Effector memory CD8-positive, alpha-beta T cell (primary cell): ENCODE results near the gene APBB2.

Experiments used
- ATAC-seq: fragments of 150-1000 bp; cut with Tn5 transposase; replicated peaks from 2 replicates; pipeline ENCODE4 v1.10.0; 2021; ENCODE audit warnings: mild to moderate bottlenecking, moderate library complexity
- DNase-seq, 3 experiments: peaks; one replicate each; pipeline ENCODE4 v3.0.0; 2021
- H3K27ac Mint-ChIP-seq, 2 donors: one replicate each; pipeline ENCODE4 v1.8.0; 2022; ENCODE audit warnings: mild to moderate bottlenecking in 2 of 2, mixed read lengths in 2 of 2, moderate library complexity in 2 of 2
- H3K27me3 Mint-ChIP-seq, 2 donors: one replicate each; pipeline ENCODE4 v1.8.0; 2022; ENCODE audit warnings: mixed read lengths in 2 of 2
- H3K36me3 Mint-ChIP-seq: one replicate; pipeline ENCODE4 v1.8.0; 2022; ENCODE audit warnings: mild to moderate bottlenecking, moderate library complexity, mixed read lengths; ENCODE audit not compliant: insufficient read depth
- H3K4me1 Mint-ChIP-seq, 2 donors: one replicate each; pipeline ENCODE4 v1.8.0; 2022; ENCODE audit warnings: low read depth in 2 of 2, mixed read lengths in 2 of 2
- H3K4me3 Mint-ChIP-seq, 2 donors: one replicate each; pipeline ENCODE4 v1.8.0; 2022; ENCODE audit warnings: mild to moderate bottlenecking in 2 of 2, mixed read lengths in 2 of 2, moderate library complexity in 2 of 2
- H3K9me3 Mint-ChIP-seq, 2 donors: one replicate each; pipeline ENCODE4 v1.8.0; 2022; ENCODE audit warnings: mixed read lengths in 2 of 2

APBB2 gene

DNA sequence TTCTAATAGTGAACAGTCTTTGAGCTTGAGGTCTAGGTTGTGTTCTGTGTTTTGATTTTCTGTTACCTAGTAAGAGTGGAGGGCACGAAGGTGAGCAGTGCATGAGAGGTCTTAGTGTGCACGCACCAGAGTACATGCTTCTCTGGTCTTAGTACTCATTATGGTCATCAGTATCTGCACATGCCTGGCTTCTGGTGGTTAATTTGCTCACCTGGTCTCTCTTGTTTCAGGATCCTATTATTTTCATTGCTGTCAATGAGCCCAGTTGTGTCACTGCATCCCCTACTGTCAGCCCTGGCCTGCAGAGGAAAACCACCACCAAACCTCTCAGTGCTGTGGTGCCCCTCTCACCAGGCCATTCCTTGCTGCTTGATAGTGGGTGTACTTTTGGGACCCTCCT lies 409.7 kb downstream of the APBB2 start:
- Mint-ChIP-seq H3K4me1 (no peaks in the 10 kb centered on the region), H3K4me3 (no peak overlapping the region), H3K27me3 (peaks cover 12 to 20% of the 10 kb centered on the region in 2 donors), H3K27ac (no peak overlapping the region), H3K36me3 (no peaks in the 10 kb centered on the region), H3K9me3 (no peaks in the 10 kb centered on the region)
- DNase-seq = no peak
- no peak for ATAC-seq

DNA sequence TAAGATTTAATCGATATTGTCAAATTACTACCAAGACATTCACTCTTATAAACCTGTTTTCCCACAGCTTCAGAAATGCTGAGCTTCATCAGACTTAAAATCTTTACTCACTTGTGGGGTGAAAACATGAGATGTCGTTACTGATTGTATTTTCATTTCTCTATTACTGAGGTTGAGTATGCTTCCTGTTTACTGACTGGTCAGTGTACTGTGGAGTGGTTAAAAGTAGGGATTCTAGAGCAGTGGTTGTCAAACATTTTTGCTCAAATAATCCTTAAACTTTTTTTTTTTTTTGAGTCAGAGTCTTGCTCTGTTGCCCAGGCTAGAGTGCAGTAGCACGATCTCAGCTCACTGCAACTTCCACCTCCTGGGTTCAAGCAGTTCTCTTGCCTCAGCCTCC lies 414.3 kb downstream of the APBB2 start:
- Mint-ChIP-seq H3K4me1 (no peaks in the 10 kb centered on the region), H3K4me3 (no peak overlapping the region), H3K9me3 (no peaks in the 10 kb centered on the region), H3K27ac (no peak overlapping the region), H3K36me3 (no peaks in the 10 kb centered on the region), H3K27me3 (peaks cover 4 to 7% of the 10 kb centered on the region in 2 donors)
- DNase-seq = no peak
- ATAC-seq = no peak

- H3K36me3 Mint-ChIP-seq = no peaks in the 10 kb centered on the region
- H3K4me1 Mint-ChIP-seq = no peaks in the 10 kb centered on the region
- H3K27me3 Mint-ChIP-seq = peaks cover 12 to 30% of the 10 kb centered on the region in 2 donors
- H3K4me3 Mint-ChIP-seq = no peak overlapping the region
- no peak for ATAC-seq
- no peak overlapping the region for H3K27ac Mint-ChIP-seq
- H3K9me3 Mint-ChIP-seq = peaks cover 0 to 3% of the 10 kb centered on the region in 2 donors
- no peak for DNase-seq
Observed at GRCh38 chr4:40789771-40790170, 424.6 kb downstream of the APBB2 start.

GRCh38 chr4:40789031-40789430 lies 425.3 kb downstream of the APBB2 start:
- ATAC-seq (no peak), DNase-seq (no peak)
- Mint-ChIP-seq H3K27me3 (peaks cover 16 to 32% of the 10 kb centered on the region in 2 donors), H3K27ac (no peak overlapping the region), H3K36me3 (no peaks in the 10 kb centered on the region), H3K4me3 (no peak overlapping the region), H3K9me3 (peaks cover 0 to 3% of the 10 kb centered on the region in 2 donors), H3K4me1 (no peaks in the 10 kb centered on the region)

GRCh38 chr4:40788331-40788730 lies 426.0 kb downstream of the APBB2 start:
- no peak for ATAC-seq
- Mint-ChIP-seq H3K27me3 (peaks cover 19 to 32% of the 10 kb centered on the region in 2 donors), H3K9me3 (peaks cover 0 to 3% of the 10 kb centered on the region in 2 donors), H3K36me3 (no peaks in the 10 kb centered on the region), H3K4me1 (no peaks in the 10 kb centered on the region), H3K4me3 (no peak overlapping the region), H3K27ac (no peak overlapping the region)
- DNase-seq = no peak

GRCh38 chr4:40785727-40786126 lies 428.6 kb downstream of the APBB2 start:
- DNase-seq (no peak), ATAC-seq (no peak)
- H3K27ac Mint-ChIP-seq = no peak overlapping the region
- peaks cover 0 to 3% of the 10 kb centered on the region in 2 donors for H3K9me3 Mint-ChIP-seq
- H3K4me3 Mint-ChIP-seq = no peak overlapping the region
- no peaks in the 10 kb centered on the region for H3K4me1 Mint-ChIP-seq
- H3K27me3 Mint-ChIP-seq = peaks cover 19 to 26% of the 10 kb centered on the region in 2 donors
- H3K36me3 Mint-ChIP-seq = no peaks in the 10 kb centered on the region

- H3K4me1 Mint-ChIP-seq = no peaks in the 10 kb centered on the region
- H3K9me3 Mint-ChIP-seq = peaks cover 0 to 3% of the 10 kb centered on the region in 2 donors
- H3K27me3 Mint-ChIP-seq = peaks cover 23 to 25% of the 10 kb centered on the region in 2 donors
- DNase-seq (no peak), ATAC-seq (no peak)
- no peak overlapping the region for H3K4me3 Mint-ChIP-seq
- no peaks in the 10 kb centered on the region for H3K36me3 Mint-ChIP-seq
- no peak overlapping the region for H3K27ac Mint-ChIP-seq
Observed at GRCh38 chr4:40782876-40783275, 431.5 kb downstream of the APBB2 start.

- Mint-ChIP-seq H3K4me1 (no peaks in the 10 kb centered on the region), H3K4me3 (no peak overlapping the region), H3K27ac (no peak overlapping the region), H3K36me3 (no peaks in the 10 kb centered on the region), H3K27me3 (peaks cover 8 to 10% of the 10 kb centered on the region in 2 donors), H3K9me3 (no peaks in the 10 kb centered on the region)
- ATAC-seq = no peak
- no peak for DNase-seq
Observed at GRCh38 chr4:40778090-40778489, 436.3 kb downstream of the APBB2 start.

DNA sequence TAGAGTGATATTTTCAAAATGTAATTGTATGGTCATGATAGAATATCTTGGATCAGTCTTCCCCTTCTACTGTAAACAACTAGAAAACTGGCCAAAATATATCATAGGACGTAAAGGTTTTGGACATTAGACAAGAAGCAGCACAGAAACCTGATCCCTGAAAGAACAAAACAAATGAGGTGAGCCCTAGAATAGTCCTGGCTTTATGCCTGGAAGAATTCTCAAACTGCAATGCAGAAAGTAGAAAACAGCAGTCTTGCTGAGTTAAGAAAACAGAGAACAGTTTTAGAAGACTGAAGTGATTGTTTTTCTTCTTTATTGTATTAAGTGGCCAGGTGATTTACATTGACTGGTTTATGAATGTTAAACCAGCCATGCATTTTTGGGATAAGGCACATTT lies 445.1 kb downstream of the APBB2 start:
- Mint-ChIP-seq H3K36me3 (no peaks in the 10 kb centered on the region), H3K27ac (no peak overlapping the region), H3K4me1 (no peaks in the 10 kb centered on the region), H3K27me3 (peaks cover 10 to 16% of the 10 kb centered on the region in 2 donors), H3K4me3 (no peak overlapping the region), H3K9me3 (no peaks in the 10 kb centered on the region)
- DNase-seq = no peak
- ATAC-seq = no peak

DNA sequence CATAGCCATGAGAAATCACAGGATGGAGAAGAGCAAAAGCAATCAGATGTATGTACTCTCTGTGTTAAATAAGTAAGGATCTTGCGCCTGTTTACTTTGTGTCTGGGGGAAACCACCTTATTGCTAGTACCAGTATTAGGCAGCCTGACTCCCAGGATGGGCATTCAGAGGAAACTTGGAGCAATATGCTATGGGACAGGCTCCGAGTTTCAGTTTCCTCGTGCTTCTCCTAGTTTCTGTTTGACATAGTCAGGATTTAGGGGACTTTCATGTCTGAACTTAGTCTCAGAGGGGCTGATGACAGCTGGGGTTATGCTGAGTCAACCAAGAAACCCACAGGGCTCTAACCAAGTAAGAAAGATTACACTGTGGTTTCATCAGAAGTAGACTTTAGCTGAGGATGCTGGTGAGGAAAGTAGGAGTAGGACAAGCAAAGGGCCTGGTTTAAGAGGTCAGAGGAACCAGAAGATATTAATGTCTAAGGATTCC lies 451.1 kb downstream of the APBB2 start:
- H3K36me3 Mint-ChIP-seq = no peaks in the 10 kb centered on the region
- no peak overlapping the region for H3K27ac Mint-ChIP-seq
- H3K9me3 Mint-ChIP-seq = no peaks in the 10 kb centered on the region
- DNase-seq (no peak), ATAC-seq (no peak)
- peaks cover 2 to 9% of the 10 kb centered on the region in 2 donors for H3K4me1 Mint-ChIP-seq
- H3K4me3 Mint-ChIP-seq = no peak overlapping the region
- H3K27me3 Mint-ChIP-seq = no peaks in the 10 kb centered on the region
